PFSK-1 (cell line): ENCODE measurements around the gene PRKX.

ENCODE experiments used
- FOXP2 ChIP-seq: optimal IDR thresholded peaks from 2 replicates; pipeline ENCODE3; 2011; ENCODE audit warnings: borderline replicate concordance, control low read depth, inconsistent platforms; ENCODE audit not compliant: insufficient read depth; ENCODE audit errors: extremely low read length, extremely low read depth
- POLR2AphosphoS5 ChIP-seq: IDR thresholded peaks from 2 replicates; pipeline ENCODE4 v1.6.1; 2012; ENCODE audit warnings: low read depth, mild to moderate bottlenecking, control low read depth, low read length, moderate library complexity
- REST ChIP-seq, 2 experiments: IDR thresholded peaks; 2 replicates each; pipeline versions ENCODE4 v1.6.1 to v1.8.0; 2011 to 2012; ENCODE audit warnings: low read depth in 2 of 2, low read length in 2 of 2, control low read depth in 1 of 2, inconsistent platforms in 1 of 2, mild to moderate bottlenecking in 1 of 2, moderate library complexity in 1 of 2; ENCODE audit not compliant: insufficient read depth in 1 of 2
- SIN3A ChIP-seq: IDR thresholded peaks from 2 replicates; pipeline ENCODE4 v1.6.1; 2012; ENCODE audit warnings: mild to moderate bottlenecking, low read length, moderate library complexity, borderline replicate concordance; ENCODE audit not compliant: insufficient read depth
- TAF1 ChIP-seq: IDR thresholded peaks from 2 replicates; pipeline ENCODE4 v1.6.1; 2012; ENCODE audit warnings: low read length, control low read depth, borderline replicate concordance; ENCODE audit not compliant: insufficient read depth

Gene PRKX

GRCh38 chrX:3585719-3586118 is 127.7 kb downstream of the PRKX start:
- TF ChIP-seq REST (IDR thresholded peaks at IDR 0.05; ENCODE audit: insufficient read depth in 1 of 2, low read depth in 2 of 2, low read length in 2 of 2) = no peak
- TF ChIP-seq FOXP2 = no peak
- no peak for TF ChIP-seq SIN3A
- no peak for TF ChIP-seq TAF1
- TF ChIP-seq POLR2AphosphoS5 = no peak

GRCh38 chrX:3584415-3584996 is 128.9 kb downstream of the PRKX start:
- TF ChIP-seq TAF1 (no peak), SIN3A (no peak), POLR2AphosphoS5 (no peak), FOXP2 (no peak), REST (IDR thresholded peaks at IDR 0.05; ENCODE audit: insufficient read depth in 1 of 2, low read depth in 2 of 2, low read length in 2 of 2) (no peak)

GRCh38 chrX:3582451-3582850 is 131.0 kb downstream of the PRKX start:
- no peak for TF ChIP-seq TAF1
- no peak for TF ChIP-seq FOXP2
- no peak for TF ChIP-seq SIN3A
- TF ChIP-seq REST (IDR thresholded peaks at IDR 0.05; ENCODE audit: insufficient read depth in 1 of 2, low read depth in 2 of 2, low read length in 2 of 2) = no peak
- TF ChIP-seq POLR2AphosphoS5 = no peak

- TF ChIP-seq SIN3A (no peak), TAF1 (no peak), FOXP2 (no peak), POLR2AphosphoS5 (no peak), REST (IDR thresholded peaks at IDR 0.05; ENCODE audit: insufficient read depth in 1 of 2, low read depth in 2 of 2, low read length in 2 of 2) (no peak)
These were observed 131.8 kb downstream of the PRKX start for GRCh38 chrX:3581609-3582108.

GRCh38 chrX:3577551-3577950 is 135.9 kb downstream of the PRKX start:
- TF ChIP-seq SIN3A (no peak), POLR2AphosphoS5 (no peak), FOXP2 (no peak), TAF1 (no peak), REST (IDR thresholded peaks at IDR 0.05; ENCODE audit: insufficient read depth in 1 of 2, low read depth in 2 of 2, low read length in 2 of 2) (no peak)
